ENCODE data around the gene FOXP1. TPM values are rescaled to one million over a fixed set of nuclear protein-coding genes. Genes with fewer than 3 reads are reported as not detected.

Gene FOXP1
- total RNA-seq, 2 experiments from 2014 or later, result 120 to 122 TPM

DNA sequence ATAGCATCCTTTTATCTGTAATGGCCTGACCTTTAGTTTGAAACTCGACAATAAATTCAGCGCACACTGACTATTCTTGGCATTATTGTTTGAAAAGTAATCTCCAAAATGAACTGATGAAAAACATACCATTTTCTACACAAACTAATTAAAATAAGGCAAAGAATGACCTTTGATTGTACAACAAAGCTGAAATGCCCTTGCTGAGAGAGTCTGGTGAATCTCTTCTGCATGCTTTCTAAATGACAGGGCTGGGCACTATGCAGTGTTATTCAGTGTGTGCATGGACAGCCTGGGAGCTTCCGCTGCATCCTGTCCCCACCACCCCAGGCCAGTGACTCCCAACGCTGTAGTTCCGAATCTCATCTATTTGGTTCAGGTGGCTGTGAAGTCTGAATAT is 530.8 kb downstream of the FOXP1 start:
- H3K4me1 Mint-ChIP-seq (ENCODE audit: low read depth), result peaks cover 98% of the 10 kb centered on the region

GRCh38 chr3:71051893-71052687 is 531.4 kb downstream of the FOXP1 start:
- peaks cover 98% of the 10 kb centered on the region for H3K4me1 Mint-ChIP-seq (ENCODE audit: low read depth)
- no peaks in the 10 kb centered on the region for H3K27me3 Mint-ChIP-seq (ENCODE audit: low read depth)
- peak overlapping the region; percentile 70 for H3K27ac Mint-ChIP-seq
- DNase-seq (no peak), ATAC-seq (no peak)
- POLR2A ChIA-PET, result interaction anchor here (1.2 to 4.6 kb wide), 2 partner anchors 11 to 16 kb away, joined by 3 to 38 read pairs; no protein-coding TSS in a partner anchor
- H3K4me3 Mint-ChIP-seq, result no peak overlapping the region
- H3K36me3 Mint-ChIP-seq (ENCODE audit: low read depth), result peaks cover 82% of the 10 kb centered on the region
- CTCF ChIA-PET, result interaction anchor here (0.8 to 6.5 kb wide), 3 partner anchors 11 to 76 kb away, joined by 3 to 53 read pairs (median 26); no protein-coding TSS in a partner anchor
- H3K9me3 Mint-ChIP-seq (ENCODE audit: insufficient read depth), result no peaks in the 10 kb centered on the region

More for the DNA sequence above, 530.8 kb downstream of the FOXP1 start:
- Mint-ChIP-seq H3K4me3 (no peak overlapping the region), H3K27me3 (ENCODE audit: low read depth) (no peaks in the 10 kb centered on the region), H3K36me3 (ENCODE audit: low read depth) (peaks cover 78% of the 10 kb centered on the region), H3K27ac (peak overlapping the region; percentile 29), H3K9me3 (ENCODE audit: insufficient read depth) (no peaks in the 10 kb centered on the region)
- POLR2A ChIA-PET, result interaction anchor here (1.2 to 4.6 kb wide), 2 partner anchors 10 to 15 kb away, joined by 3 to 38 read pairs; no protein-coding TSS in a partner anchor
- DNase-seq (no peak), ATAC-seq (no peak)
- CTCF ChIA-PET, result interaction anchor here (0.8 to 6.5 kb wide), 3 partner anchors 10 to 76 kb away, joined by 3 to 53 read pairs (median 5); no protein-coding TSS in a partner anchor

- Mint-ChIP-seq H3K27me3 (ENCODE audit: low read depth) (no peaks in the 10 kb centered on the region), H3K4me1 (ENCODE audit: low read depth) (peaks cover 98% of the 10 kb centered on the region), H3K36me3 (ENCODE audit: low read depth) (peaks cover 87% of the 10 kb centered on the region), H3K4me3 (peak overlapping the region; percentile 20), H3K9me3 (ENCODE audit: insufficient read depth) (no peaks in the 10 kb centered on the region), H3K27ac (peak overlapping the region; percentile 80)
- POLR2A ChIA-PET, result interaction anchor here (4.6 kb wide), 1 partner anchor 12 kb away, joined by 38 read pairs; no protein-coding TSS in a partner anchor
- DNase-seq (peak; percentile 19), ATAC-seq (no peak)
- CTCF ChIA-PET, result interaction anchor here (4.7 to 6.5 kb wide), 2 partner anchors 11 to 17 kb away, joined by 26 to 53 read pairs; no protein-coding TSS in a partner anchor
These were observed 532.3 kb downstream of the FOXP1 start for GRCh38 chr3:71051259-71051595.

DNA sequence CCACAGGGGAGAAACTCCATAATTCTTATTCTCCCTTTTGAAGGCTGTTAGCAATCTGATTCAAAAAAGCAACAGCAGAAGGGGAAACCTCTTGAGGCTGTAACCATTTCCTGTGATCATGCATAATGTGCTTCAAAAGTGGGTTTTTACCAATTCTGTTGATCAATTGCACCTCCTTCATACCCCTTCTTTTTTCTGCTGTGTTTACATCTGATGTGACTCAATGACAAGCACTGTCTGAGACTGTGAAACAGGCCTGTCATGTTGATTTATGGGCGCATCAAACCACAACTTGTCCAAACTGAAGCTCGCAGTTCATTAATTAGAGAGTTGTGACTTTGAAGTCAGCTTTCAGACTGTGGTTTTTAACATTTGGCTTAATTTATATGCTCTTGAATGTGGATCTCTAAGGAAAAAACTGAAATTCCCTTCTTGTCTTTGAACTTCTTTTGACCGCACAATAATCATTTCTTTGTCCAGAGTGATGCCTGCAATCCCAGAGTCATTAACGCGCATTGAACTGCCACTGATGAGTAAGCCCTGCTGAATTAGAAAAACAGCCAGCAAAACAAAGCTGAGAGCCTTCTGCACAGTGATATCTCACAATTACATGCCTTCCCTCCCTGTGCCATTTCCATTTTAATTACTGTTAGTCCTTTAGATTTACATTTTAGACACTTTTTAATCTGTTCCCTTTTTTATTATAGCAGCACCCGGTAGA is 532.8 kb downstream of the FOXP1 start:
- H3K27me3 Mint-ChIP-seq (ENCODE audit: low read depth), result no peaks in the 10 kb centered on the region
- ATAC-seq, result peak; percentile 89

GRCh38 chr3:71050166-71050537 is 533.4 kb downstream of the FOXP1 start:
- Mint-ChIP-seq H3K4me3 (peak overlapping the region; percentile 20), H3K9me3 (ENCODE audit: insufficient read depth) (no peaks in the 10 kb centered on the region), H3K36me3 (ENCODE audit: low read depth) (peaks cover 89% of the 10 kb centered on the region), H3K27me3 (ENCODE audit: low read depth) (no peaks in the 10 kb centered on the region), H3K4me1 (ENCODE audit: low read depth) (peaks cover 98% of the 10 kb centered on the region), H3K27ac (peak overlapping the region; percentile 76)
- DNase-seq (no peak), ATAC-seq (no peak)
- POLR2A ChIA-PET, result interaction anchor here (4.6 kb wide), 1 partner anchor 13 kb away, joined by 38 read pairs; no protein-coding TSS in a partner anchor
- CTCF ChIA-PET, result interaction anchor here (4.7 to 6.5 kb wide), 2 partner anchors 12 to 18 kb away, joined by 26 to 53 read pairs; no protein-coding TSS in a partner anchor

More for the DNA sequence above, 532.8 kb downstream of the FOXP1 start:
- Mint-ChIP-seq H3K36me3 (ENCODE audit: low read depth) (peaks cover 89% of the 10 kb centered on the region), H3K4me1 (ENCODE audit: low read depth) (peaks cover 98% of the 10 kb centered on the region), H3K4me3 (peak overlapping the region; percentile 20), H3K9me3 (ENCODE audit: insufficient read depth) (no peaks in the 10 kb centered on the region), H3K27ac (peak overlapping the region; percentile 80)
- peak; percentile 57 for DNase-seq
- ChIA-PET CTCF (interaction anchor here (4.7 to 6.5 kb wide), 2 partner anchors 12 to 18 kb away, joined by 26 to 53 read pairs; no protein-coding TSS in a partner anchor), POLR2A (interaction anchor here (4.6 kb wide), 1 partner anchor 12 kb away, joined by 38 read pairs; no protein-coding TSS in a partner anchor)

- ChIA-PET POLR2A (interaction anchor here (4.6 kb wide), 1 partner anchor 14 kb away, joined by 38 read pairs; no protein-coding TSS in a partner anchor), CTCF (interaction anchor here (0.6 to 6.5 kb wide), 4 partner anchors 14 to 194 kb away, joined by 3 to 53 read pairs (median 15); no protein-coding TSS in a partner anchor)
- H3K27ac Mint-ChIP-seq, result peak overlapping the region; percentile 39
- H3K27me3 Mint-ChIP-seq (ENCODE audit: low read depth), result no peaks in the 10 kb centered on the region
- H3K4me3 Mint-ChIP-seq, result no peak overlapping the region
- peaks cover 91% of the 10 kb centered on the region for H3K36me3 Mint-ChIP-seq (ENCODE audit: low read depth)
- peaks cover 88% of the 10 kb centered on the region for H3K4me1 Mint-ChIP-seq (ENCODE audit: low read depth)
- ATAC-seq (no peak), DNase-seq (no peak)
- H3K9me3 Mint-ChIP-seq (ENCODE audit: insufficient read depth), result no peaks in the 10 kb centered on the region
These were observed 534.6 kb downstream of the FOXP1 start for GRCh38 chr3:71048948-71049347.

DNA sequence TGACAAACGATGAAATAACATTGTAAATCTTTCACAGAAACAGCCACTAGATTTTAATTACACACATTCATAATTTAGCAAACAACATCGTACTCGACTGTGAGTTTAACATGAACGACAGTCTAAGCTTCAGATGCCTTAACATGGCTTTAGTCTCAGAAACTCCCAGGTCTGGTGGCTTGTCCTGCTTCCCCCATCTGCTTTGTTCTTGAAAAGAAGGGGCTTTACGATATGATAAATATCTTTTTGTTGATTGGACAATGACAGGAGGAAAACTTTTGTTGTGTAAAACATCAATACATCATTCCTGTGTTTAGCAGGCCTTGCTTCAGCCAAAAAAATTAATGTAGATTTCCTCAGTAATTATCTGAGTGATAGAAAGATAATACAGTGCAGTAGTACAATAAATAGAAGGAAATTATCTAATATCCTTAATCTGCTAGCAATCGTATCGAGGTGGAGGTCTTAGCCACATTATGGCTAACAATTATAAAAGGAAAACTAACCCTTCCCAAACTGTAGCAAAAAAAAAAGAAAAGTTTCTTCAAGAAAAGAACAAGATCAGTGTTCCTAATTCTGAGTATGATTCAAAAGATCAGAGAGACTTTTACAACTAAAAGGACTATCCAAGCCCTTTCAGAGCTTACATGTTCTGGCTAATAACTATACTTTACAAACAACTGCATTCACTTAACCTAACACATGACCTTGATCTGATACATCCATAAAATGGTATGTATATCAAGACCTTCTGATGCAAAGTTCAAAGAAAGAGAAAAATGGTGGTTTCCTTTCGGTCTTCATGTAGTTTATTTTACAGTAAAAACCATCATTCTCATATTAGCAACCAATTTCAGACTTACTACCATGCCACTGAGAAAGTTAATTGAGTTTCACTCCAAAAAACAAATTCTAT is 535.7 kb downstream of the FOXP1 start:
- peaks cover 88% of the 10 kb centered on the region for H3K36me3 Mint-ChIP-seq (ENCODE audit: low read depth)
- no peaks in the 10 kb centered on the region for H3K27me3 Mint-ChIP-seq (ENCODE audit: low read depth)
- peak overlapping the region; percentile 66 for H3K27ac Mint-ChIP-seq
- ChIA-PET CTCF (interaction anchor here (1.8 to 6.5 kb wide), 3 partner anchors 15 to 41 kb away, joined by 7 to 53 read pairs (median 26); no protein-coding TSS in a partner anchor), POLR2A (interaction anchor here (0.7 to 4.6 kb wide), 3 partner anchors 9 to 17 kb away, joined by 5 to 38 read pairs (median 7); no protein-coding TSS in a partner anchor)
- peaks cover 79% of the 10 kb centered on the region for H3K4me1 Mint-ChIP-seq (ENCODE audit: low read depth)
- ATAC-seq (no peak), DNase-seq (no peak)
- no peaks in the 10 kb centered on the region for H3K9me3 Mint-ChIP-seq (ENCODE audit: insufficient read depth)
- H3K4me3 Mint-ChIP-seq, result no peak overlapping the region

DNA sequence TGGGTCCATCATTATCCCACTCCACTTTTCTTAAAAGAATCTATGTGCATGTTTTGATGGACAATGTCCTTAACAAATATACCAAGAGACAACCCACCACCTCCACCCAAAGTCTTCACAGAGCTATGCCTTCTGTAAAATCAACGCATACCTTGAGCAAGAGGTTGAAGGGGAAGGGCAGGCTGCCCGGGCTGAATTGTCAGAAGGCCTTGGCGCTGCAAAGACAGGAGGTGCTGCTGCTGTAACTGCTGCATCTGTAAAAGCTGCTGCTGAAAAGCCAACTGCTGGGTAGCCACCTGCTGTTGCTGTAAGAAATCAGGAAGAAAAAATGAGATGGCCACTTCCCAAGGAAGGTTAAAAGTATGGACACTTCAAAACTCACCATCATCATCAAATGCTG is 536.7 kb downstream of the FOXP1 start:
- peaks cover 85% of the 10 kb centered on the region for H3K36me3 Mint-ChIP-seq (ENCODE audit: low read depth)
- H3K27ac Mint-ChIP-seq, result peak overlapping the region; percentile 45
- POLR2A ChIA-PET, result interaction anchor here (1.3 kb wide), 1 partner anchor 18 kb away, joined by 7 read pairs; no protein-coding TSS in a partner anchor
- no peaks in the 10 kb centered on the region for H3K27me3 Mint-ChIP-seq (ENCODE audit: low read depth)
- CTCF ChIA-PET, result interaction anchor here (1.8 to 1.9 kb wide), 2 partner anchors 16 to 40 kb away, joined by 5 to 7 read pairs; no protein-coding TSS in a partner anchor
- no peak overlapping the region for H3K4me3 Mint-ChIP-seq
- no peaks in the 10 kb centered on the region for H3K9me3 Mint-ChIP-seq (ENCODE audit: insufficient read depth)
- ATAC-seq (no peak), DNase-seq (no peak)
- peaks cover 73% of the 10 kb centered on the region for H3K4me1 Mint-ChIP-seq (ENCODE audit: low read depth)

GRCh38 chr3:71045917-71046282 is 537.6 kb downstream of the FOXP1 start:
- POLR2A ChIA-PET, result interaction anchor here (1.2 kb wide), 1 partner anchor 10 kb away, joined by 3 read pairs; no protein-coding TSS in a partner anchor

DNA sequence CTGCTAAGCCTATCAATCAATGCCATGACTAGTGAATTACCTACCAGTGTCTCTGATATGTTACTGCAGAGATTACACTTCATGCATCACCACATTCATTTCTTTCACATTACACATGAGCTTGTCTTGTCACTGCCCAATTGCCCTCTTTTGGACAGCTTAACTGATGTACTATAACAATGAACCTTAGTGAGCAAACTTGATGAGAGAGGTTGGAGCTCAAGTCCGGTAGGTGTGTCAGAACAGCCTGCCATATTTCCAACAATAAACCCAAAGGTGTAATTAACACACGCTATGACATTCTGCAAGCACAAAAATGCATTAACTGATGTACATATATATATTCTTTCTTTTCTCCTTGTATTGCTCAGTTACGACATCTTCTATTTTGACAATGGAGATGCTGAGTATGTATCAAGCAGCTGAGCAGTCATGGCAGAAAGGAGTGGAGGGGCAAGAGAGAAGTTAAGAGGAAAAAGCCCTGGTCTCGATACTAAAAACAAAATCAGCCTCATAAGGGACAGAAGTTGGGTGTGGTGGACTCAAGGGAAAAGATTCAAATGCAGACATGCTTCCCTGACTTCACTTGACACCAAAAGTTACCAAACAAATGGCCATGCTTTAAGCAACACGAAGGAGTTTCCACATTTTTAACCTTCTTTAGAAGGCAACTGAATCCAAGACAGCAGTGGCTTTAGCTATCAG is 538.2 kb downstream of the FOXP1 start:
- Mint-ChIP-seq H3K36me3 (ENCODE audit: low read depth) (peaks cover 86% of the 10 kb centered on the region), H3K4me1 (ENCODE audit: low read depth) (peaks cover 65% of the 10 kb centered on the region), H3K27ac (peak overlapping the region; percentile 60), H3K4me3 (no peak overlapping the region), H3K27me3 (ENCODE audit: low read depth) (no peaks in the 10 kb centered on the region), H3K9me3 (ENCODE audit: insufficient read depth) (no peaks in the 10 kb centered on the region)
- POLR2A ChIA-PET, result interaction anchor here (1.2 kb wide), 1 partner anchor 10 kb away, joined by 3 read pairs; no protein-coding TSS in a partner anchor
- ATAC-seq, result no peak
- CTCF ChIA-PET, result interaction anchor here (0.9 to 1.9 kb wide), 2 partner anchors 17 to 23 kb away, joined by 3 to 5 read pairs; no protein-coding TSS in a partner anchor
- no peak for DNase-seq

More at GRCh38 chr3:71045917-71046282, 537.6 kb downstream of the FOXP1 start:
- Mint-ChIP-seq H3K4me1 (ENCODE audit: low read depth) (peaks cover 70% of the 10 kb centered on the region), H3K27ac (peak overlapping the region; percentile 60), H3K4me3 (no peak overlapping the region), H3K27me3 (ENCODE audit: low read depth) (no peaks in the 10 kb centered on the region), H3K36me3 (ENCODE audit: low read depth) (peaks cover 85% of the 10 kb centered on the region), H3K9me3 (ENCODE audit: insufficient read depth) (no peaks in the 10 kb centered on the region)
- DNase-seq (no peak), ATAC-seq (peak; percentile 33)
- CTCF ChIA-PET, result interaction anchor here (1.9 kb wide), 1 partner anchor 17 kb away, joined by 5 read pairs; no protein-coding TSS in a partner anchor
